Measurements from ENCODE around the gene PTPRM.

Gene PTPRM
- total RNA-seq = 3.1 to 5.6 reads per million in 2 donors

DNA sequence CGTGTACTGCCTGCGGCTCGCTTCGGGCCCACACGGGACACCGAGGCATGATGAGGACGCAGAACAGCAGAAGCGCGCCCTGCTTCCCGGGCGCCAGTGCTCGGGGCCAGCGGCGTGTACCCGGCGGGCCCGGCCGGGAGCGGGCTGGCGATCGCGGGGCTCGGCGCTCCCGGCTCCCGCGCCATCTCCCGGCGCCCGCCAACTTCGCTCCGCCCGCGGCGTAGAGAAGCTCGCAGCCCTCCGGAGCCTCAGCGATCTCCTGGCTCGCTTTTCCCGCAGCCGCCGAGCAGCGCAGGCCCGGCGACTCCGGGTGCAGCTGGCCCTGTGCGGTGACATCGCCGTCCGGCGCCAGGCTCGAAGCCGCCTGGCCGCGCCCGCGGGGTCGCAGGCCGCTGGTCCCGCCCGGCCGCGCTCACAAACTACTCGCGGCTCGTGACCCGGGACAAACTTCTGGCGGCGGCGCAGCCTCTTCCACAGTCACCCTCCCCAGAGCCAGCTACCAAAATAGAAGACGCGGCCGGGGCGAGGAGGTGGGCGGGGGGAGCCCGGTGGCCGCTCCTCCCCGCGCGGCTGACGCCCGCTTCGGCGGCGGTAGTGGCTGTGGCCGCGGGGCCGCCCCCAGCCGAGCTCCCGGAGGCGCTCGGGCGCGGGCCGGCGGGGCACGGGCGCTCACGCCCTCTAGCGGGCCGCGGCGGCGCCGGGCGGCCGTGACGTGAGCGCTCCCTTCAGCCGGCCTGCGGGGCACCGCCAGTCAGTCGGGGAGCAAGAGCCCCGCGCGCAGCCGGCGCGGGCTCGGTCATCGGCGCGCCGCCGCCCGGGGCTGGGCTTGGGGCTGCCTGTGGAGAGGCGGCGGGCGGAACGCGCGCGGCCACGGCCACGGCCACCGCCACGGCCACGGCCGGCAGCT lies at the start of gene PTPRM:
Gene PTPRM, plus strand, starts transcription at position 750 of the 907 bp plus-strand sequence. CDS start 503 bp downstream, outside the sequence.
- peak; percentile 11 for DNase-seq

DNA sequence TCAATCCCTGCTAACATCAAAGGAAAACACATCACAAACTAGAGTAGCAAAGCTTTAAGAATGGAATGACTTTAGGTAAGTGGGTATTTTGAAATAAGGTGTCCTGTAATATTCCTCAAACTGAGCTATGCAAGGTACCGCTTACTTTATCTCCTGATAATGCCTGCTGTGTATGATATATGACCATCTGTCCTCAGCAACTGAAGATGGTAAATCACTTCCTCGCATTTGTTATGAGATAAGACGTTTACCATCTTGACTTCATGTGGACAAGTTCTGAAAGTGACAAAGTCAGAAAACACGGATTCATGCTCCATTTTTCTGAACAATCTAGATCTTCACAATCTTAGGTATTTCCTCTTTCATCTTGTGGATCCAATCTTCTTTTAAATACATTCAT lies 49.3 kb upstream of the PTPRM start:
- DNase-seq = no peak

DNA sequence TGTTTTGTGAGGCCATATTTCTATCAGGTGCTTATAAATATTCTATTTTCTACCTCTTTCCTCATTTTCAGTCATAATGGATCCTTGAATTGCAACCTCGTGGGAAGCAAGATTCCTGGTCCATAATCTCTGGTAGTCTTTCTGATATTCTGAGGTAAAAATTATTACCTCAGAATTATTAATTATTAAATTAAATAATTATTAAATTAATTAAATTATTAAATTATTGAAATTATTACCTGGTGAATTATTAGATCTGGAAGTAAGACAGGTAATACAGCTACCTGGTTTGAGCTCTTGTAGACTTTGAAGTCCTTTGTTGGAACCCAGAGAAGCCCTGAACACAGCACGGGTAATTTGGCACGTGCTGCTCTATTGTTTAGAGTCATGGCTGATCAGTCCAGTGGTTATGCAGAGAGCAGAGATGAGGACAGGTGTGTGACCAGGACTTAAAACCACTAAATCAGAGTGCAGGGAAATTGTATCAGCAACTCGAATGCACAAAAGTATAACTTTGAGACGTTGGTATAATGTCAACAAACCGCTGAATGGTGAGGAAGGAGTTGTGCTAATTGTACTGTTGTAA lies 46.8 kb upstream of the PTPRM start:
- no peak for DNase-seq

DNA sequence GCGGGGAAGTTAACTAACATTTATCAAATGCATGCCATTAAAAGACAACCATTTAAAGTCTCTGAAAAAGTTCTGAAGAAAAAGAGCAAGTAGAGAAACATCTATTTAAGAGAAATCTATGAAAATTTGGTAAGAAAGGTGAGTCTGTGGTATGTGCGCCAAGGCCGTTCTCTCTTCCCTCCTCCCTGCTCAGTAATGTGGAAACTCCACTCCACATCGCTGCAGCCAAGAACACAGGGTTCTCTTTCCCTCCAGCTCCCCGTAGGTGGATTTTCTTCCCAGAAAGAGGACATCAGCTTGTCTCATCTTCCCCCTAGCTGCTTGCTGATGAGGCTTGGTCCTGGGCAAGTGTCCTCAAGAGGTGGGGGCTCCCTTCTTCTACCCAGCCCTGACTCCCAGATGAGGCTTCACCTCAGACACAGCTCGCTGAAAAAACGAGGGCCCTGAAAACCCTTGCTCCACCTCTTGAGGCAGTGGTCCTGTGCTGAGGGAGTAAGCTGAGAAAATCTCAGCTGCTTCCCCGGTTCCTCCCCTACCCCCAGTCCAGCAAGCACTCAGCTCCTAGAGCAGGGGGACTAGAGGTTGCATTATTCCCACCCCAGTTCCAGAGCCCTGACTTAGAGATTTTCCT lies 45.8 kb upstream of the PTPRM start:
- no peak for DNase-seq

DNA sequence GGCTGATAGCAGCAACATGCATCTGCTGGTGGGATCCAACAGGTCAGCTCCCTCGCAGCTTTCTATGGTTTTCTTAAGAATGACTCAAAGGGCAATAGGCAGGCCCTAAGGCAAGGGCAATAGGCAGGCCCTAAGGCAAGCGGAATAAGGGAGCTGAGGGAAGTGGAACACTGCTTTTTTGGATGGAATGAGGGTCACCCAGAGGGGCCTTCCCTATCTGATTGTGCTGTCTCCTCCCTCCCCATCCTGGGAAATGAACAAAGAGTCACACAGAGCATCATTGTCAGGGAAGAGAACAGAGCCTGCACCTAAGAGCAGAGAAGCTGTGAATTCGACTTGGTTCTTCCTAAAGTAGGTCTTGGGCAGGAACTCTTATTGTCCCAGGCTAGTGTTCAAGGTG lies 43.3 kb upstream of the PTPRM start:
- no peak for DNase-seq

DNA sequence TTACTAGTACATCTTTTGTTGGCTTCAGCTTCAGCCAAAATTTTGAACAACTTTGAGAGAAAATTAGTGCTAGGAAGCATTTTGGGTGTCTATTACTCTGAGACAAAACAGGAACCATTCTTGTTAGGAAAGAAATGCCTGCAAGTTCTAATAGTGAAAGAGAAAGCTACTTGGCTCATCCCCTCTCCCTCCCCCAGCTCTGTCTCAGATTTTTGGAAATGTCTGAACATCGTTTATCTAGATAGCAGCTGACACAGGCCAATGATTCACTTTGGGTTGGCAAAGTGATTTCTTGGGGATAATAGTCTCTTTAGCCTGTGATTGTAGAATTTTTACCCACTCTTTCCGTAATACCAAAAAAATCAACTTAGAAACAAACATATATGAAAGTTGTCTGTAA lies 42.3 kb upstream of the PTPRM start:
- no peak for DNase-seq

DNA sequence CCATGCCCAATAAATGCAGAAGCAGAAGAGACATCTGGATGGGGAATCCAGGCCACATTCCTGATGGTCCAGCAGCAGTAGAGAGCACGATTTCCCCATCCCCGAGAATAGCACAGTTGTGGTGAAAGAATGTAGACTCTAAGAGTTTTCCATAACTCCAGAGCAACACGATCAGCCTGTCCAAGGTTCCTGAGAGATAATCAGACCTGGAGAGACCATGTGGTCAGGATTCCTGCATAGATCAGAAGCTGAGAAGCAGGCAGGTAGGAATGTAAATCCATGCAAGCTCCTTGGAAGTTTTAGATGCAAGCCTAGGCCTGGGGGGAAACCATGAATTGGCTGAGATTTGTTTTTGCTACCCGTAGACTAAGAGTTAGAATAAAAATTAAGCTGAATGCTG lies 34.2 kb upstream of the PTPRM start:
- DNase-seq = no peak

DNA sequence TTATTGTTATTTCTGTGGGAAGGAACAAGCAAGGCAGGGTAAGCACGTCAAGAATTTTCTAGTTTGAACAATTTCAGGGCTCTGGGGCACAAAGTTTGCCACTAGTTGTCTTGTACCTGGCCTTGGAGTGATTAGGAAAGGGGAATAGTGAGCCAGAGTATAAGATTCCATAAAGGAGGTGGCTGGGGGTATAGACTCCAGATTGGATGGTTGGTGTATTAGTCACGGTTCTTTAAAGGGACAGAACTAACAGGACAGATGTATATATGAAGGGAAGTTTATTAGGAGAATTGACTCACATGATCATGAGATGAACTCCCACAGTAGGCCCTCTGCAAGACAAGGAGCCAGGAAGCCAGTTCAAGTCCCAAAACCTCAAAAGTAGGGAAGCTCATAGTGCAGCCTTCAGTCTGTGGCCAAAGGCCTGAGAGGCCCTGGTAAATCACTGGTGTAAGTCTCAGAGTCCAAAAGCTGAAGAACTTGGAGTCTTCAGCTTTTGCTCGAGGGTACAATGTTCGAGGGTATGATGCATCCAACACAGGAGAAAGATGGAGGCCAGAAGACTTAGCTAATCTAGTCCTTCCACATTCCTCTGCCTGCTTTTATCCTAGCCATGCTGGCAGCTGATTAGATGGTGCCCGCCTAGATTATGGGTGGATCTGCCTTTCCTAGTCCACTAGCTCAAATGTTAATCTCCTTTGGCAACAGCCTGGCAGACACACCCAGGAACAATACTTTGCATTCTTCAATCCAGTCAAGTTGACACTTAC lies 31.5 kb upstream of the PTPRM start:
- DNase-seq = no peak

DNA sequence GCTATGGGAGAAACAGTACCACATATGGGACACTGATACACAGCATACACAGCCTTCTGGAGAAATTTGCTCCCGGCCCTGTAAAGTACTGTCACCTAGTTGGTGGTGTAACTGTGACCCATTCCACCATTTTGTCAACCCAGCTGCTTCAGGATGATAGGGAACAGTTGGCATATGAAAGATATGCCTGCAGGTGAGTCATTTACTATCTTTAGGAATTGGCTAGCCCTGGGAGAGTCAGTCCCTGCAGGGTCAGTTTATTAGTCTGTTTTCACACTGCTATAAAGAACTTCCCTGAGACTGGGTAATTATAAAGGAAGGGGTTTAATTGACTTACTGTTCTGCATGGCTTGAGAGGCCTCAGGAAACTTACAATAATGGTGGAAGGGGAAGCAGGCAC lies 30.0 kb upstream of the PTPRM start:
- DNase-seq = no peak

DNA sequence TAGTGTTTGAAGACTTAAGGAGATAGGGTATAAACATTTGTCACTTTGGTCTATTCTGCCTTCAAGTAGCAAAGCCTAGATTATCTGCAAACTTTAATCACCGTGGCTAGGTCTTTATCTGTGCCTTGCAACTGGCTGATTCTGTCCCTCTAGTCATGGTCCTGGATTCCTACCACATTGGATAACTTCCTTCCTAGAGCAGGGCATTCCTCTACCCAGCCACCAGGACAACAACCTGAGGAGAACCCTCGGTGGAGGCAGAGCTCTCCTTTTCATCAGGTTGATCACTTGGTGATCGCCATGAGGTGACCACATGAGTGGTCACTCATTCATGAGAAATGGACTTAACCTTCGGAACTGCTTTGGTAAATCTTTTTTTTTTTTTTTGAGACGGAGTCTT lies 25.3 kb upstream of the PTPRM start:
- DNase-seq = no peak

DNA sequence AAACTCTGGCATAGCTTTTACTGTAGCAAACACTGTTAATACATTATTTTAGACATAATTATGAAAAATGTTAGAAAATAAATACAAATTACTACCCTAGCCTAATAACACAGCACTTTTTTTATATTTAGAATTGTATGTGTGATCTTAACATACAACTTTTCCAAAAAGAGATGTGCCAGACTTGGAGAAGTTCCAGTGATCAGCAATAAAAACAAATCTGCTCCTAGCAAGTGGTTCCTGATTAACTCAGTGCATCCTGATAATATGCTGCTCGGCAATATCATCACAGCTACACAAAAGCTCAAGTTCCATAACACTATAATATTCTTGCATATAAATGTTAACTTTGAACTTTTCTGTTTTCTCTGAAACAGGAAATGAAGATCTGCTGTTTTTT lies 22.4 kb upstream of the PTPRM start:
- DNase-seq = no peak

DNA sequence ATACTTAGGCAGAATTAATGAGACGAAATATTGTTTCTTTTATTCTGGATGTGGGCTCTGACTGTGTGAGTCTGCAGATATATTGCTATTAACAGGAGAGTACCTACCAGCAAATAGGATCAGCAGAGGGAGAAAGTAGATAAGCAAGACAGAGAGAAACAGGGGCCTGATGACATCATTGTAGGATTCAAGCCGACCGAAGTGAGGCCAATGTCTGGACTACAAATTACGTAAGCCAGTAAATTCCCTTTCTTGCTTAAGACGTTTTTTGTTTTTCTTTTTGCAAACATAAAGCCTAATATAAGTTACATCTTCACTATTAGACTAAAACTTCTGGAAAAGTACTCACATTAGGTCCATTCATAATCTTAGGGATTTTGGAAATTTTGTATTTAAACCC lies 21.4 kb upstream of the PTPRM start:
- no peak for DNase-seq

DNA sequence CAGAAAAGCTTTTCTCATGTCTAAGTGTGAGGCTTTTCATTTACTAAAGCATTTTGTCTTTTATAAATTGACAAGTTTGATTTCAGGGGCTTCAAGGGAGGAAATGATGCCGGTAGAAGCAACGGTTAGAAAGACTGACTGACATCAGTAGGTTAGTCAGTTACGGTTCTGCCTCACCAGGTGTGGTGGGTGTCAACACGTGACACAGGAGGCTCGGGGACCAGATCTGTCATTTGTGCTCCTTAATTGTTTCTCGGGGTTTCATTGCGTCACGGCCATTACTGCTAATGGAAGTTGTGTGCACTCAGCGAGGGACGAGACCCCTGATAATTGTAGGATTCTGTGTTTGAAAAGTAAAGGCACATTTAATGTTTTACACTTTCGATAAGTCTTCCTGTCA lies 18.9 kb upstream of the PTPRM start:
- no peak for DNase-seq

DNA sequence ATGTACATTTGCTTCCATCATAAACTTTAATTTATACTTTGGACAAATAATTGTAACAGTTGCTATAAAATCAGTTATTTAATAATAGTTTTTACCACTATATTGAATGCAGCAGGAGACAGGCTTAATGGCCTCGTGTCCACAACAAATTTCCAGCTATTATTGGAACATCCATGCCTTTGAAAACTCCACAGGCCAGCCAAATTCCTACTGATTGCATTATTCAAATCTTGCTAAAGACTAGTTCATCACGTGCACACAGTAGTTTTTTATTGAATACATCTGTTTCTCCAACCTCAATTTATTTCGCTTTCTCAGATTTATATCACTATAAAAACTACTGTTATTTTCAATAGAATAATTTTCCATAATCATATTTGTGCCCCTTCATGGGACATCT lies 18.4 kb upstream of the PTPRM start:
- no peak for DNase-seq

DNA sequence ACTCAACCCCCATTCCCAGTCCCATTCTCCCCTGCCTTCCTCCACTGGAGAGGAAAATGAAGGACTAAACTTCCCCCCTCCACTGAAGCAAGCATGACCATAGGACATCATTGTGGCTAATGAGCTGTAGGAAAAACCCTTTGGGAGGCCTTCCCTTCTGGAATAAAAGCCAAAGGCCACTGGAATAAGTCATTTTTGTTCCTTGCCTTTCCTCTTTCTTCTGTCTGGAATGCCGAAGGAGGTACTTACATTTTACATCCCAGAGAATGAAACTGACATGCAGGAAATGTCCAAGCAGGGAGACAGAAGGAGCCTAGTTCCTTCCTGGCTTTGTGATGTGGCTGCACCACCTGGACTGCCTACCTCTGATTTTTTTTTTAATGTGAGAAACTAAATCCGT lies 9.1 kb upstream of the PTPRM start:
- DNase-seq = no peak

DNA sequence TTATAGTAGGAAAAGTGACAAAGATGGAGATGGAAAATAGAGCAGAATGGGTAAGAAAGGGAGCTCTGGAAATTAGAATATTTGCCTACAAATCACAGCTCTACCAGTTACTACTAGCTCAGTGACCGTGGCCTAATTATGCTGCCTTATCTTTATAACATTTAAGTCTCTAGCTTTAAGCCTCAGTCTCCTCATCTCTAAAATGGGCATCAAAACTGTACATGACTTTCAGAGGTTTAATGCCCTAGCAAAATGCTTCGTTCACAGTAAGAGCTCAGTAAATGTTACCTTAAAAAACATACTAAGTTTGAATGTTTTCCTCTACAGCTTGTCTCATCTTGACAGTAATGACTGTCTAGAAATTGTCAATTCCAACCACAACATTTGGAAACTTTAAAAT lies 8.3 kb upstream of the PTPRM start:
- no peak for DNase-seq

DNA sequence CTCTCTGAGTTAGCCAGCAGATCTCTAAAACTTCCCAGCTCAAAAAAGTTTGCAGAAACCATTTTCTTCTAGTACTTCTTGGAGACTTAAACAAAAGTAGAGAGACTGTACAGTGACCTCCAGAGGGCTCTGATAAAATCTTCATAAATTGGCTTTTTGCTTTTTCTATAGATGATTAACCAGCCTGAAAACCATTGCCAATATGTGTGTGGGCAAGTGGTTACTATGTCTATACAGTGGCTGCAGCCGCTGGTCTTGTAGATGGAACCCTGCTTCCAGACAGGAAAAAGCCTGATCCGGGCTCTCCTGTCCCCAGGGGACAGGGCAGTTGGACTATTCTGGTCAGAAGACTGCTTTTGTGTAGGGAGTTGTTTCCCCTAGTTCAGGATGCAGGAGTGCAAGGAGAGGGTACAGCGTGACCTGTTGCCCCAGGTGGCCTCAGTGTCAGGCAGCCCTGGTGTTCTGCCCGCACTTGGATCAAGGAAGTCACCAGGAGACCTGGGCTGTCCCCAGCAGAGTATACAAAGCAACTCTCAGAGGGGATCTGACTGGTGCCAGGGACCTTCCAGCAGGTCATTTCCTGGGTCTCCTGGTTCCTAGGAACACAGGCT lies 7.3 kb upstream of the PTPRM start:
- no peak for DNase-seq

DNA sequence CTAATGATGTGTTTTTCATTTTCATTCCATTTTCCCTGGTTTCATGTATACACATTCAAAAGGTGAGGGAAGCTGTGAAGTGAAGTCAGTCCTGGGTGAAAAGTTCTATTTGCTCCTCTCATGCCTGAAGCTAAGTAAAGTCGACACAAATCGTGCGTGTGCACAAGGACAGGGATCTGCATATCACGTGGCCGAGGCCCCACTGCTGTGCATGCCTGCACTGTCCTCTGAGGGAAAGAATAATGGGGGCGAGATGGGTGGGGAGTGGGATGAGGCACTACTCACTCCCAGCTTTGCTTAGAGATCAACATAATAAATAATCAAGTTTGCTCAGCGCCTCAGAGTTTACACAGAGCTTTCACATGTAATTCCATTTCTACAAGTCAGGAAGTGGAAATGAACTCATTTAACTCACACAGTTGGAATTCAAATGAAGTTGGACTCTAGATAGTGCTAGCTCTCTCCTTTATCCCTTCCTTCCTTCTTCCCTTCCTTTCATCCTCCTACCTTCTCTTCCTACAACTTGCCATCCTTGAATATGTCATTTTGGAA lies 5.1 kb upstream of the PTPRM start:
- DNase-seq = no peak

DNA sequence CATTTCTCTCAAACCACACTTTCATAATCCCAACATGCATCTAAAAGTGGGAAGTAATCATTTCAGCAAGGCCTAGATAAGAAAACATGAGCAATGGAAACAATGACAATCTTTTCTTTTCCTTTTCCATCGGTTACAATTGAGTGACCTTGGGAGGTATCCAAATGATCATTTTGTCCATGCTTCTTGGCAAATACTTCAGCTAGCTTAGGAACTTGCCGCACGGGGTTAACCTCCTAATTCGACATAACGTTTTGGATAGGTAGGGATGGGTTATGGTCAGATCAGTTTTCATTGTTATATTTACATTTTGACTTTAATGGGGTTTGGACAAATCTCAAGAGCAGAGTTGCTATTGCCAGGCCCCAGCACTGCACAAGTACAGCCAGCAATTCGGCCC lies 4.6 kb upstream of the PTPRM start:
- no peak for DNase-seq

DNA sequence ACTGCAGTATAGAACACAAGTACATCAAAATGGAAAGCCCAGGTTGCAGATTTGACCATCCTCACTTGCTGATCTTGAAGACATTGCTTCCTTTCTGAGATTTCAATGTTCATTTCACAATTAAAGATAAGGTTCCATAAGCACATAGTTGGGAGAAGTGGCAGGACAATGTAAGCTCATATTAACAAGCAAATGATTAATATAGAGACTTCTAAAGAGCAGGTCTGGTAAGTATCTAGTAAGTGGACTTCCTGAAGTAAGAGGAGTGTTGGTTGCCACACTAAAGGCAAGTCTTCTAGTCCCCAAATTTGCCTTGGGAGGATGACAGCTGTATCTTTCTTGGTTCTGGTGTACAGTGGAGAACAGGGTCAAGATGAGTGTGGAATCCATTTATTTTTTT lies 1.4 kb upstream of the PTPRM start:
- DNase-seq = no peak

DNA sequence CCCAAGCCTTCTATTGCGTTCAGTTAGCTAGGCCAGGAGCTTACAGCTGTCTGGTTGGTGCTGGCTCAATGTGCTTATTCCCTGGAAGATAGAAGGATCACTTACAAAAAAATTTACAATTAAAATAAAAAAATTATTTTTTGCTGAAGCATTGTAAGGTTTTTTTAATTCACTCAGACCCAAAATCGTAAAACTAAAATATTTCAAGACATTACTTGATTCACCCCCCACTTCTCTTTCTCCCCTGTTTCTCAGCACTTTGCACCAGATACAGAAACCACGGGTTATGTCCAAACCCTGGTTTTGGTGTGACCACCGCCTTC lies 911 bp upstream of the PTPRM start:
- DNase-seq = no peak
